A549 (cell line): ENCODE results near the gene INPP4B. TPM values are rescaled to one million over a fixed set of nuclear protein-coding genes. Genes with fewer than 3 reads are reported as not detected.

ENCODE experiments used
- ATAC-seq, 2 experiments: fragments of 200-7000 bp in 1 of 2; fragments of >200 bp in 1 of 2; cut with Nextera tagmentation in 1 of 2; cut with Tn5 transposase in 1 of 2; 3 replicates each; pipeline versions ENCODE4 v1.8.0 to v1.9.1; 2018 to 2020; ENCODE audit warnings: mild to moderate bottlenecking in 1 of 2, moderate library complexity in 1 of 2
- CTCF ChIA-PET: fragments of 300-600 bp; sonication (Branson Sonifier 250); formaldehyde crosslinking; extraction: SDS; loops from one replicate; lab custom pipeline; 2021; ENCODE audit warnings: antibody characterized with exemption, inconsistent platforms; lab: Yijun Ruan, JAX
- POLR2A ChIA-PET: fragments of 350-600 bp; formaldehyde crosslinking; extraction: SDS; loops from one replicate; lab custom pipeline; 2021; ENCODE audit warnings: antibody characterized with exemption, inconsistent platforms; lab: Yijun Ruan, JAX
- DNase-seq, 2 experiments: peaks; one replicate each; pipeline versions ENCODE4 v3.0.0 to v3.0.0-alpha.2; 2011 to 2016; ENCODE audit warnings: low read depth in 1 of 2, low spot score in 1 of 2
- FAIRE-seq: peaks from 2 replicates; lab custom pipeline; 2011; peaks lifted over from hg19 to GRCh38; lab: Jason Lieb, UNC
- H3K27ac ChIP-seq, 2 experiments: fragments of >200 bp; sonication (Bioruptor Twin); formaldehyde crosslinking; 3 replicates each; pipeline ENCODE4 v1.5.1; 2016 to 2017
- H3K4me1 ChIP-seq: fragments of >200 bp; sonication (Bioruptor Twin); formaldehyde crosslinking; 3 replicates; pipeline ENCODE4 v1.6.1; 2016
- H3K4me2 ChIP-seq: fragments of >200 bp; sonication (Bioruptor Twin); formaldehyde crosslinking; 3 replicates; pipeline ENCODE4 v1.6.1; 2016
- H3K4me3 ChIP-seq: fragments of >200 bp; sonication (Bioruptor Twin); formaldehyde crosslinking; 3 replicates; pipeline ENCODE4 v1.5.1; 2016
- H3K9me3 ChIP-seq: fragments of >200 bp; sonication (Bioruptor Twin); formaldehyde crosslinking; 3 replicates; pipeline ENCODE4 v1.6.1; 2016
- BHLHE40 ChIP-seq: IDR thresholded peaks from 2 replicates; pipeline ENCODE4 v1.6.1; 2012; ENCODE audit warnings: low read depth, low read length, inconsistent platforms
- CBX2 ChIP-seq: fragments of 200-600 bp; sonication (generic); IDR thresholded peaks from 2 replicates; pipeline ENCODE4 v1.6.1; 2016; ENCODE audit warnings: low read depth, mild to moderate bottlenecking, borderline replicate concordance
- CEBPB ChIP-seq, 2 experiments: fragments of >200 bp in 1 of 2; sonication (Bioruptor Twin) in 1 of 2; formaldehyde crosslinking in 1 of 2; IDR thresholded peaks; 2 replicates each; pipeline ENCODE4 v1.6.1; 2012 to 2016
- CHD2 ChIP-seq: fragments of 150-350 bp; IDR thresholded peaks from 2 replicates; pipeline ENCODE4 v1.6.1; 2014; ENCODE audit warnings: low read length; ENCODE audit not compliant: partially characterized antibody
- CTCF ChIP-seq: fragments of >200 bp; sonication (Bioruptor Twin); formaldehyde crosslinking; IDR thresholded peaks from 3 replicates; pipeline ENCODE4 v1.5.1; 2016
- EHF ChIP-seq: fragments of 250-450 bp; sonication (Bioruptor Pico); IDR thresholded peaks from 2 replicates; pipeline ENCODE4 v1.5.0; 2020; ENCODE audit warnings: mild to moderate bottlenecking
- ESRRA ChIP-seq: fragments of 150-350 bp; IDR thresholded peaks from 2 replicates; pipeline ENCODE4 v1.6.1; 2014; ENCODE audit warnings: mild to moderate bottlenecking, low read length, borderline replicate concordance
- FOSB ChIP-seq: fragments of 250-450 bp; sonication (Bioruptor Pico); IDR thresholded peaks from 2 replicates; pipeline ENCODE4 v1.5.0; 2020; ENCODE audit warnings: mild to moderate bottlenecking, moderate library complexity
- FOXS1 ChIP-seq: fragments of 250-450 bp; sonication (Bioruptor Pico); IDR thresholded peaks from 2 replicates; pipeline ENCODE4 v1.5.0; 2020; ENCODE audit warnings: mild to moderate bottlenecking, moderate library complexity
- HES2 ChIP-seq: fragments of >200 bp; sonication (Bioruptor Twin); formaldehyde crosslinking; IDR thresholded peaks from 2 replicates; pipeline ENCODE4 v1.6.1; 2016
- HOXA7 ChIP-seq: fragments of 250-450 bp; sonication (Bioruptor Pico); IDR thresholded peaks from 2 replicates; pipeline ENCODE4 v1.5.0; 2020; ENCODE audit warnings: mild to moderate bottlenecking, moderate library complexity
- HOXB13 ChIP-seq: fragments of 250-450 bp; sonication (Bioruptor Pico); IDR thresholded peaks from 2 replicates; pipeline ENCODE4 v1.5.0; 2020; ENCODE audit warnings: low read depth, mild to moderate bottlenecking, moderate library complexity
- JUN ChIP-seq, 2 experiments: fragments of >200 bp; sonication (Bioruptor Twin); formaldehyde crosslinking; IDR thresholded peaks; 2 replicates in 1 of 2; 3 replicates in 1 of 2; pipeline ENCODE4 v1.6.1; 2016 to 2017
- JUNB ChIP-seq: fragments of >200 bp; sonication (Bioruptor Twin); formaldehyde crosslinking; IDR thresholded peaks from 2 replicates; pipeline ENCODE4 v1.6.1; 2016
- KDM1A ChIP-seq: fragments of 200-600 bp; sonication (generic); IDR thresholded peaks from 2 replicates; pipeline ENCODE4 v1.6.1; 2016; ENCODE audit warnings: low read depth, mild to moderate bottlenecking
- MAFK ChIP-seq: fragments of 450-650 bp; IDR thresholded peaks from 2 replicates; pipeline ENCODE4 v1.6.1; 2014; ENCODE audit not compliant: partially characterized antibody
- MAZ ChIP-seq: fragments of 150-350 bp; IDR thresholded peaks from 2 replicates; pipeline ENCODE4 v1.6.1; 2014; ENCODE audit warnings: antibody characterized with exemption, low read depth, low read length, borderline replicate concordance
- NR3C1 ChIP-seq: fragments of >200 bp; sonication (Bioruptor Twin); formaldehyde crosslinking; IDR thresholded peaks from 3 replicates; pipeline ENCODE4 v1.6.1; 2017
- PBX3 ChIP-seq: IDR thresholded peaks from 2 replicates; pipeline ENCODE4 v1.6.1; 2012
- POLR2A ChIP-seq: IDR thresholded peaks from 2 replicates; pipeline ENCODE4 v1.6.1; 2012; ENCODE audit warnings: mild to moderate bottlenecking, low read length
- RCOR1 ChIP-seq: fragments of 150-350 bp; IDR thresholded peaks from 2 replicates; pipeline ENCODE4 v1.6.1; 2014; ENCODE audit warnings: antibody characterized with exemption, low read length, low read depth
- WGBS: methylation state at CpG from one replicate; pipeline ENCODE4 v1.1.6; 2017; ENCODE audit errors: missing lambda C conversion rate; 5-methylcytosine and 5-hydroxymethylcytosine counted together
- polyA plus RNA-seq, 4 experiments: library from polyadenylated mRNA; depleted of rRNA in 3 of 4; stranded (reverse); fragments of >200 nt; fragmentation: RNase III in 1 of 4; extraction: RNeasy Plus Mini Kit Qiagen cat#74134 plus additional on column Dnase treatment in 1 of 4; gene quantifications; 2 replicates in 3 of 4; 3 replicates in 1 of 4; pipeline ENCODE4 v1.2.3, GENCODE V29; 2011 to 2017
- TF ChIP-seq, protein P1 (sequence below): fragments of 150-350 bp; IDR thresholded peaks from 2 replicates; pipeline ENCODE4 v1.6.1; 2014; ENCODE audit warnings: low read depth, mild to moderate bottlenecking, low read length
- TF ChIP-seq, protein P2 (sequence below): IDR thresholded peaks from 2 replicates; pipeline ENCODE4 v1.6.1; 2012
- TF ChIP-seq, protein P3 (sequence below): fragments of 250-450 bp; sonication (Bioruptor Pico); IDR thresholded peaks from 2 replicates; pipeline ENCODE4 v1.5.0; 2020; ENCODE audit warnings: low read depth, mild to moderate bottlenecking, moderate library complexity
- TF ChIP-seq, protein P4 (sequence below): fragments of >200 bp; sonication (Bioruptor Twin); formaldehyde crosslinking; IDR thresholded peaks from 3 replicates; pipeline ENCODE4 v1.6.1; 2016

Gene INPP4B
- polyA plus RNA-seq, 2 of the 4 experiments (the other 2 are of a cell fraction), result 7.2 to 14.9 TPM

DNA sequence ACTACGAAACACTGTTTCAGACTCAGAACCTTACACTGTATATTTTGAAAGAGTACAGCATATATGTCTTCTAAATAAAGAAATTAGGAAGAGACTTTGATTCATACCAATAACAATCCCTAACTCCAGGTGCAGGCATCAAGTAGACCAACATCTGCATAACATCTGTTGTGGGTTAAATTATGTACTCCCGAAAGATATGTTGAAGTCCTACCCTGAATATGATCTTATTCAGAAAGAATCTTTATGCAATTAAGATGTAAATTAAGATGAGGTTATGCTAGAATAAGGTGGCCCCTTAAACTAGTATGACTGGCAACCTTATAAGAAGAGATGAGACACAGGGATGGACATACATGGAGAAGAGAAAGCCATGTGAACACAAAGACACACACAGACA, 117.9 kb downstream of the INPP4B start:
- CTCF ChIA-PET, result interaction anchor here (2.3 kb wide), 1 partner anchor 8 kb away, joined by 6 read pairs; no protein-coding TSS in a partner anchor
- 75% methylated on average over 2 of the region's 2 CpGs for WGBS
- H3K27ac ChIP-seq, result no peak overlapping the region
- DNase-seq (no peak), FAIRE-seq (no peak), ATAC-seq (no peak)
- no peaks in the 10 kb centered on the region for H3K9me3 ChIP-seq
- H3K4me3 ChIP-seq, result no peak overlapping the region
- no peaks in the 10 kb centered on the region for H3K4me1 ChIP-seq
- no peak for TF ChIP-seq MAFK
- TF ChIP-seq CTCF, result no peak
- no peak for TF ChIP-seq NR3C1
- no peak for TF ChIP-seq PBX3
- TF ChIP-seq CHD2, result no peak
- no peak for TF ChIP-seq FOXS1 (CRISPR knock-in tag)
- TF ChIP-seq ESRRA, result no peak
- TF ChIP-seq, protein P1, sequence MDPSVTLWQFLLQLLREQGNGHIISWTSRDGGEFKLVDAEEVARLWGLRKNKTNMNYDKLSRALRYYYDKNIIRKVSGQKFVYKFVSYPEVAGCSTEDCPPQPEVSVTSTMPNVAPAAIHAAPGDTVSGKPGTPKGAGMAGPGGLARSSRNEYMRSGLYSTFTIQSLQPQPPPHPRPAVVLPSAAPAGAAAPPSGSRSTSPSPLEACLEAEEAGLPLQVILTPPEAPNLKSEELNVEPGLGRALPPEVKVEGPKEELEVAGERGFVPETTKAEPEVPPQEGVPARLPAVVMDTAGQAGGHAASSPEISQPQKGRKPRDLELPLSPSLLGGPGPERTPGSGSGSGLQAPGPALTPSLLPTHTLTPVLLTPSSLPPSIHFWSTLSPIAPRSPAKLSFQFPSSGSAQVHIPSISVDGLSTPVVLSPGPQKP, result no peak
- no peak for TF ChIP-seq MAZ
- TF ChIP-seq EHF (CRISPR knock-in tag), result no peak
- no peak for TF ChIP-seq FOSB (CRISPR knock-in tag)
- no peak for TF ChIP-seq POLR2A
- TF ChIP-seq, protein P2, sequence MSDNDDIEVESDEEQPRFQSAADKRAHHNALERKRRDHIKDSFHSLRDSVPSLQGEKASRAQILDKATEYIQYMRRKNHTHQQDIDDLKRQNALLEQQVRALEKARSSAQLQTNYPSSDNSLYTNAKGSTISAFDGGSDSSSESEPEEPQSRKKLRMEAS, result no peak
- TF ChIP-seq RCOR1, result no peak
- no peak for TF ChIP-seq JUN (IDR thresholded peaks at IDR 0.05)
- TF ChIP-seq CBX2, result no peak
- no peak for TF ChIP-seq KDM1A
- TF ChIP-seq BHLHE40, result no peak
- TF ChIP-seq, protein P3, sequence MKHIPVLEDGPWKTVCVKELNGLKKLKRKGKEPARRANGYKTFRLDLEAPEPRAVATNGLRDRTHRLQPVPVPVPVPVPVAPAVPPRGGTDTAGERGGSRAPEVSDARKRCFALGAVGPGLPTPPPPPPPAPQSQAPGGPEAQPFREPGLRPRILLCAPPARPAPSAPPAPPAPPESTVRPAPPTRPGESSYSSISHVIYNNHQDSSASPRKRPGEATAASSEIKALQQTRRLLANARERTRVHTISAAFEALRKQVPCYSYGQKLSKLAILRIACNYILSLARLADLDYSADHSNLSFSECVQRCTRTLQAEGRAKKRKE (CRISPR knock-in tag), result no peak
- no peak for TF ChIP-seq HOXB13 (CRISPR knock-in tag)
- H3K4me2 ChIP-seq, result no peak overlapping the region
- POLR2A ChIA-PET, result no interaction called here

GRCh38 chr4:142727149-142727548, 119.0 kb downstream of the INPP4B start:
- no peak for DNase-seq
- POLR2A ChIA-PET, result no interaction called here
- Histone ChIP-seq H3K9me3 (no peaks in the 10 kb centered on the region), H3K4me1 (no peaks in the 10 kb centered on the region), H3K4me3 (no peak overlapping the region), H3K27ac (no peak overlapping the region)
- WGBS, result 46% methylated on average over 3 of the region's 3 CpGs
- no peak for FAIRE-seq
- ATAC-seq, result no peak
- no peak for TF ChIP-seq EHF (CRISPR knock-in tag)
- no peak for TF ChIP-seq CEBPB (IDR thresholded peaks at IDR 0.05)
- TF ChIP-seq PBX3, result no peak
- no peak for TF ChIP-seq HOXA7 (CRISPR knock-in tag)
- TF ChIP-seq, protein P4, sequence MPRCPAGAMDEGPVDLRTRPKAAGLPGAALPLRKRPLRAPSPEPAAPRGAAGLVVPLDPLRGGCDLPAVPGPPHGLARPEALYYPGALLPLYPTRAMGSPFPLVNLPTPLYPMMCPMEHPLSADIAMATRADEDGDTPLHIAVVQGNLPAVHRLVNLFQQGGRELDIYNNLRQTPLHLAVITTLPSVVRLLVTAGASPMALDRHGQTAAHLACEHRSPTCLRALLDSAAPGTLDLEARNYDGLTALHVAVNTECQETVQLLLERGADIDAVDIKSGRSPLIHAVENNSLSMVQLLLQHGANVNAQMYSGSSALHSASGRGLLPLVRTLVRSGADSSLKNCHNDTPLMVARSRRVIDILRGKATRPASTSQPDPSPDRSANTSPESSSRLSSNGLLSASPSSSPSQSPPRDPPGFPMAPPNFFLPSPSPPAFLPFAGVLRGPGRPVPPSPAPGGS, result no peak
- TF ChIP-seq HES2, result no peak
- no peak for TF ChIP-seq KDM1A
- TF ChIP-seq BHLHE40, result no peak
- TF ChIP-seq JUNB, result no peak
- TF ChIP-seq CTCF, result no peak
- TF ChIP-seq, all 56 proteins: peak for 0
- CTCF ChIA-PET, result no interaction called here
- H3K4me2 ChIP-seq, result no peak overlapping the region
